Activated CD4-positive, alpha-beta T cell treated with anti-CD3 and anti-CD28 coated beads, Interleukin-2, amount 50 U/mL, for 16 hours (primary cell): ENCODE data around the gene SLC17A9.

Source experiments
- DNase-seq: peaks from one replicate; pipeline ENCODE4 v3.0.0-alpha.2; 2020

The SLC17A9 gene

DNA sequence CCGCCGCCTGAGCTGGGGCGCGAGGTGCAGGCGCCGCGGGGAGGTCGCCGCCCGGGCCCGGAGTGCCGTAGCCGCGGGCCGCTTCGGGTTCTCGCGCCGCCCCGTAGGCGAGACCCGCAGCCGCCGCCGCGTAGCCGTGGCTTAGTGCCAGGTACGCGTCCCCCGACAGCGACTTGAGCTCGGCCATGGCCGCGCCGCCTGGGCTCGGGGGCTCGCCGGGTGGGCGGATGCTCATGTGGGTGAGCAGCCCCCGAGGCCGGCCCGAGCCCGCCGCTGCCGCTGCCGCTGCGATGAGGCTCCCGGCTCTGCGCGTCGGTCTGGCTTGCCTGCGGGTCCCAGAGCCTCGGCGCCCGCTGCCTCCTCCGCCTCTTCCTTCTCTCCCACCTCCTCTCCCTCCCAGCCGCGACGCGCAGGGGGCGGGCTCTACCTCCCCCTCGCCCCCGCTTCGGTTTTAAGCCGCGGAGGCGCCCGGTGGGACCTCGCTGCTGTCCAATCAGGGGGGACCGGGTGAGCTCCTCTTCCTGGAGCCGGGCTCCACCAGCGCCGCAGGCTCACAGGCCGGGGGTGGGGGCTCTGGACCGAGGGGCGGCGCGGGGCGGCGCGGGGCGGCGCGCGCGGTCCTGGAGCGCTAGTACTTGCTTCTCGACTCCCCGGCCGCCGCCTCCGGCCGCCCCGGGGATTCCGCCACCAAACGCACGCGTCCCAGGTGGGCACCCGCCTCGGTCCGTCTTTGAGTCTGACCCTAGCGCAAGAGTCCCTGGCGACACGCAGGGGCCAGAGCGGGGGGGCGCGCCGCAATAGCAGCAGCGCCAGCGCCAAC lies 54.2 kb downstream of the SLC17A9 start, which contains the start of gene BHLHE23:
BHLHE23 (minus strand) TSS at position 425 of the 820 bp plus-strand sequence; CDS start at position 235, 190 bp downstream.
- no peak for DNase-seq

DNA sequence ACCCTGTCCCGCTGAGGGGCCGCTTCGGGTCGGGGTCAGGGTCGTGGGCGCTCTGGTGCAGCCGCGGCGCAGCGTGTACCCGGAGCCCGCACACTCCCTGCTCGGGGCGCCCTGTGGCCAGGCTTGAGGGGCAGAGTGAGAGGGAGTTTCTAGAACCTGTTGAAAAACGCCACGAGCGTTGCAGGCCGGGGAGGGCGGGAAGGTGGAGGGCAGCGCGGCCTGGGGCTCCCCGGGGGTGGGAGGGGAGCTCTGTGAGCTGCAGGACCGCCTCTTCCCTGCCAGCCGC lies 54.8 kb downstream of the SLC17A9 start:
- DNase-seq = no peak

DNA sequence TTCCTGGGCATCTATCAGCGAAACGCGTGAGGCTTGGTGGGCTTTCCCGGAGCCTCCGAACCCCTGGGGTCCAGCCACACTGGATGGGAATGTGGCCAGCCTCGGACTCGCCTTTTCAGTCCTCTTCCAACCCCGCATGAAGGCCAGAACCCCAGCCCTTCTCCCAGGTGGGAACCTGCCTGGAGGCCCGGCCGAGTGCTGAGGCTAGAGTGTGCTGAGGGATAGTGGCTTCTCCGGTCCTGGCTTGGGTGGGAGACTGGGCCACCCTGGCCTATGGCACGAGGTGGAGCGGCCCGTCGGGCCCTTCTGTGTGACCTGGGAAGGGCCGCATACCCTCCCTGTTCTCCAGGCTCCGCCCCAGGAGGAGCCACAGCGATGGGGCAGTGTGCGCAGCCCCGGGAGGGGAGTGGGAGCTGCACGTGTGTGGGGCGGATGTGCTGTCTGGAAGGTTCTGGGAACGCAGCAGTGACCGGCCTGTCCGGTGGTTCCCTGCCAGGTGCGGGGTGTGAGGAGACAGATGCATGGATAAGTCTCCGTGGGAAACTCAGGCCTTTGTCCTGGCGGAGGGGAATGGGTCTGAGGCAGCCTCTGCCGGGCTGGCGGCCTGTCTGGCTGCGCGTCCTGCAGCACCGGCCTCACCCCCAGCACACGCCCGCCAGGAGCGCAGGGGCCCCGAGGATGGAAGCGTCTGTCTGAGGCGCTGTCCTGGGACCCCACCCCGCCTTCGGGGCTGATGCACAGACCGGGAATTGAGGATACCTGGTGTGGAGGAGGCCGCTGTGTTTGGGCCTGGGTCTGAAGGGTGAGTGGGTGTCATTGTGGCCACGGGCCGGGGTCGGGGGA lies 55.4 kb downstream of the SLC17A9 start:
- DNase-seq = no peak

DNA sequence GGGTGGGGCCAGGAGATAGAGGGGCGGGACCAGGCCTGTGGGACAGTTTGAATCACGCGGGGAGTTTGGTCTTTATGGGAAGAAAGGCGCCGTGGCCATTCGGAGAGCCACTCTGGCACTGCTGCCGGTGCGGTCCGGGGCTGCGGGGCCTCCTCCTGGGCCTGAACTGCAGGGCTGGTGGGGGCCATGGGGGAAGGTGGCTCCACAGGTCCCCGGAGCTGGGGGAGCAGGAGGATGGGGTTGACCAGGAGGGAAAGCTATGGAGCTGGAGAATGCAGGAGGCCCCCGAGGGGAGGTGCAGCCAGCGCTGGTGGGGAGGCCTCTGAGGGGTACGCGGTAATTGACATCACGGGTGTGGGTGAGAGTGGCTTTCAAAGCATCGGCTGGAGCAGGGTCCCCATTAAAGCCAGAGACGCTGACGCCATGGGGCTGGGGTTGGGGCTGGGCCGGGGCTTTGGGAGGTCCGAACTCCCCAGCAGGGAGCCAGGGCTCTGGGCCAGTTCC lies 56.1 kb downstream of the SLC17A9 start:
- no peak for DNase-seq

DNA sequence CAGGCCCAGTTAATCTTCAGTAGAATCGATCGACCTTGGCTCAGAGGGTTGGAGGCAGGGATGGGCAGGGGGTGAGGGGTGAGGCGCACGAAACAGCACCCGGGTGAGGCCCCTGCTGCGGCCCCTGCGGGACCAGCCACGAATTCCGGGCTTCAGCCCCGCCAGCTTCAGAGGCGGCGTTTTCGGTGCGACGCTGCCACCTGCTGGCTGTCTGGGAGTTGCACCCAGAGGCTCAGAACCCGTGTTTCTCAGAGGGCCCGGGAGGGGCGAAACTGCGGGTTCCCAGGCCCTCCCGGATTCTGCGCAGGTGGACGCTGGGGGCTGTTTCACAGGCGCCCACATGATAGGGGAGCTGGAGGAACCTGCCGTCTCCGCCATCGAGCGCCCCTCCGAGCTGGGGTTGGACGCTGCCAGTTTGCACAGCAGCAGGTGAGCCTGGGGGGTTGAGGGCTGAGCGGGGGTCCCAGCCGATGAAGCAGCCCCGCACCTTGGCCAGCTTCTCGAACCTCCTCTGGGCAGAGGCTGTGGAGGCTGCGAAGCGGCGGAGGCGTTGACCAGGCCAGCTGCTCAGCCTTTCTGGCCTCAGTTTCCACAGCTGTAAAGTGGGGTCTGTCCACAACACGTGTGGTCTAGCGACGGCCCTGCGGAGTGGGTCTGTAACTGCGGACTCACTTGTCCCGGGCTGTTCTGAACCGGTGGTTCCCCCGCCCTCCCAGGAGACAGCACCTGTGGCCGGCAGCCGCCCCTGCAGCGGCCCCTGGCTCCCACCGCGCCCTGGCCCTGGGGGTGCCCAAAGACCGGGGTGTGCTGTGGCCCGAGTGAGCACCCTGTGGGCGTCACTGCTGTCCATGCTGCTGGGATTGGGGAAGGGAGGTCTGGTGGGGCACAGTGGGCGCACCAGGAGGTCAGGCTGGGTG lies 56.8 kb downstream of the SLC17A9 start:
- peak; percentile 82 for DNase-seq

DNA sequence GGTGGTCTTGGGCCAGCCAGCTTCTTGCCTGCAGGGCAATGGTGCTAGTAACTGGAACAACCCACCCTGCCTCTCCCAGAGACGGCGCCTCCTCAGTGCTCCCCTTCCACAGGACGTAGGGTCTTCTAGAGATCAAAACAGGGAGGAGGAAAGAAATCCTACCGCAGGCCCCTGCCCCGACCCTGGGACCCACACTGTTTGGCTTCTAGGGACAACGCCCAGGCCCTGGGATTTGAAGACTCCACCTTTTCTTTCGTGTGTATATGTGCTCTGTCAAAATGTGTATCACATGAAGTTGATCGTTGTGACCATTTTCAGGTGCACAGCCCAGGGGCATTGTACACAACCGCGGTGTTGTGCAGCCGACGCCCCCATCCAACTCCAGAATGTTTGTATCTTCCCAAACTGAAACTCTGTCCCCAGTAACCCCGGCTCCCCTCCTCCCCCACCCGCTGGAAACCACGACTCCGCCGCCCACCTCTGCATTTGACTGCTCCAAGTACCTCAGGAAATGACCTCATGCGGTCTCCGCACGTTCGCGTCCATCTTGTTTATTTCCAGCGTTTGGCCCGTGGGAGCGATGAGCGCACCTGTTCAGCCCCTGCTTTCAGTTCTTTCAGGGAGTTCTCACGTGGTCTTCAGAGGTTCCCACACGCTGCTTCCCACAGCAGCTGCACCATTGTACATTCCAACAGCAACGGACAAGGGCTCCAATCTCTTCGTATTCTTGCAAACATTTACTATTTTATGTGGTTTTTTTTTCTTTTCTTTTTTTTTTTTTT lies 57.7 kb downstream of the SLC17A9 start:
- peak; percentile 71 for DNase-seq

DNA sequence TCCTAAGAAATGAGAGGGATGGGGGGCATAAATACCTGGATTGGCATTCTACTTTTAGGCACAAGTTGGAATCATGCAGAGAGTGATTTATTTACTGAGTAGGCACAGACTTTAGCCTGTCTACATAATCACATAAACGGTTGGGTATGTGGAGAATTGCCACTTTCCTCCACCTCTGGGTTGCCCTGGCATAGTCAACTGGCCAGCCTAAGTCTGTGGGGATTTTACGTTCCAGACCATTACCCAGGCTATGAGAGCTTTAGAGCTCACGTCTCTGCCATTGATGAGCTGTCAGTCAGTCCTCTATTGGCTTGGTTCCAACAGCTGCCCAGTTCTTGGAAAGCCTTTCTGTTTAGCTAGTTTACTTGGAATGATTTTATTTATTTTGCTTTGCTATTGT lies 59.3 kb downstream of the SLC17A9 start:
- no peak for DNase-seq

DNA sequence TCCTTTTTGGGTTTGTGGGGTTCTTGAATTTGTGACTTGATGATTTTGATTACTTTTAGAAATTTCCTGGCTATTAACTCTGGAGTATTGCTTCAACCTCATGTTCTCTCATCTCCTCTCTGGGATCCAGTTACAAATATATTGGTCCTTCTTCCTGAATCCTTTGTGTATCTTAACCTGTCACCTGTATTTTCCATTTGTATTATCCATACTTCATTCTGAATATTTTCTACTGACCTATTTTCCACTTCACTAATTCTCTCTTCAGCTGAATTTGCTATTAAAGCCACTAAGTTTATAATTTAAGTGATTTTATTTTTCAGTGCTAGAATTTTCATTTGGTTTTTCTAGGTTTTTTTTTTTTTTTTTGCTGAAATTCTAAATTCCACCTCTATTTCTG lies 60.7 kb downstream of the SLC17A9 start:
- DNase-seq = no peak

DNA sequence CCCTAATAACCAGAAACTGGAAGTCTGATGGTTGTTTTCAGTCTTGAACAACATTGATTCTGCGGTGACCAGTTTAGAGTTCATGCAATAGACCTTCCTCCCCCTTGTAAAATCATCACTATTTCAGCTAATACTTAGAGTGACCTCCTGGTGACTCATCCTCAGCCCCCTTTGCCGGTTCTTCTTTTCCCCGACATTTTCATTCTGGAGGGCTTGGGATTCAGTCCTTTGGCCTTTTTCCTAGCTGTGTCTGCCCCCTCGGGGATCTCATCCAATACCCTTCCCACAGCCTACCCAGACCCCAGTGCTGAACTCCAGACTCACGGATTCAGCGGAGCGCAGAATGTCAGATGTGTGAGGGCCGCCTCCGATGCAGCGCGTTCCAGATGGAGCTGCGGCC lies 61.8 kb downstream of the SLC17A9 start:
- no peak for DNase-seq

DNA sequence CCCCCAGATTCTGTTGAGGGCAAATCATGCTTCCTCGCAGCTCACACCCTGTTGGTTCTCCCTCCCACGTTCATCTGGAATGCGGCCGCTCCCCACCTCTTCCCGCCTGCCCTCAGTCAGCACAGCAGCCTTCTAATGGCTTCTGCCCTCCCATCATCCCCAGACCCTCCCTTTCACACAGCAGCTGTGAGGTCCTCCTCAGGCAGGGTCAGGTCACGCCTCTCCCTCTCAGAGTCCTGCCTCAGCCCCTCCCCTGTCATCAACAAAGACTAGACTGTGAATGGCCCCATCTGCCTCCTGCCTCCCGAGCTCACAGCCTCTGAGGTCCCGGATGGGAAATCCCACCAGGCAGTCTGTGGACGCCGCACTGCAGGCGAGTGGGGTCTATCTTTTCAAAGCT lies 62.2 kb downstream of the SLC17A9 start:
- no peak for DNase-seq

DNA sequence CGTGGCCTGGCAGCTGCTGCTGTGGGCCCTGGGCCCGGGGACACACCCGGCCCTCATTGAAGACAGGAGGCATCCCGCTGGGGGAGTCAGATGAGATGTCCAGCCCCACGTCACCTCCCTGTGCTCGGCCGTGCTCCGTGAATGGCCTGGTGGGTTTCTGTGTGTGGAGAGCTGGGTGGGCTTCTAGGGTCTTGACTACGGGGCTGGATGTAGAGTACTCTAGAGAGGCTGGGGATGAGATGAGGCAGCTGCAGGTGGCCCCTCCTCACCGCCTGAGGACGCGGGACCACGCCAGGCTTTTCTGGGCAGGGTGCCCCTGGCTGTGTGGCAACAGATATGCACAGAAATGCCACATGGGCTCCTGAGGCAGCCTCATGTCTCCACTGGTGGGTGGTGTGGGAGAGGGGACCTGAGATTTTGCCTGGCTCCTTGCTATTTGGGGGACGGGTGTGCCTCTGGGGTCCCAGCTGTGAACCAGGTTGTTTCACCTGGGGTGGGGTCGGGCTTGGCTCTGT lies 62.7 kb downstream of the SLC17A9 start:
- no peak for DNase-seq

DNA sequence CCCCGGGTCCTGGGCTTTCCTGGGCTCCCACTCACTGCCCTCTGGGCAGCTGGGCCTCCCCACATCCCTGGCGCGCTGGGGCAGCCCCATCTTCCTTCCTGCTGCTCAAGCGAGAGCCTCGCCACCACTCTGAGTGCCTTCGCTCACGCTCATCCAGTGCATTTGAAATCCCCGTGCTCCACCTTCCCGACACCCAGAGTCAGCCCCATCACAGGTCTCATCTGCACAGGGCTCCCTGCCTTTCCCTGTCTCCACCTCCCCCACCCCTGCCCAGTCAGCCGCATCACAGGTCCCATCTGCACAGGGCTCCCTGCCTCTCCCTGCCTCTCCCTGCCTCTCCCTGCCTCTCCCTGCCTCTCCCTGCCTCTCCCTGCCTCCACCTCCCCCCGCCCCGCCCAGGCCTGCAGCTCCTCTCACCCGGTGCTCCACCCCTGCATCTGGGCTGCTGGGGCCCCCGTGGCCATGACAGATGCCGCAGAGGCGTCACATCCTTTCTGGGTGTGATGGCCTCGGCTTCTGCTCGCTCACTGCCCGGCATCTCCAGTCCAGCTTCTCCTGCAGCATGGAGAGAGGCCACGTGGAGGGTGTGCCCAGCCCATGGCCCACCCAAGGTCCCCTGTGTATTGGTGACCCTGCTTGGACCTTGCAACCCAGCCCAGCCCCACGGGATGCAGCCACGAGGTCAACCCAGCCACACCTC lies 63.3 kb downstream of the SLC17A9 start:
- no peak for DNase-seq

DNA sequence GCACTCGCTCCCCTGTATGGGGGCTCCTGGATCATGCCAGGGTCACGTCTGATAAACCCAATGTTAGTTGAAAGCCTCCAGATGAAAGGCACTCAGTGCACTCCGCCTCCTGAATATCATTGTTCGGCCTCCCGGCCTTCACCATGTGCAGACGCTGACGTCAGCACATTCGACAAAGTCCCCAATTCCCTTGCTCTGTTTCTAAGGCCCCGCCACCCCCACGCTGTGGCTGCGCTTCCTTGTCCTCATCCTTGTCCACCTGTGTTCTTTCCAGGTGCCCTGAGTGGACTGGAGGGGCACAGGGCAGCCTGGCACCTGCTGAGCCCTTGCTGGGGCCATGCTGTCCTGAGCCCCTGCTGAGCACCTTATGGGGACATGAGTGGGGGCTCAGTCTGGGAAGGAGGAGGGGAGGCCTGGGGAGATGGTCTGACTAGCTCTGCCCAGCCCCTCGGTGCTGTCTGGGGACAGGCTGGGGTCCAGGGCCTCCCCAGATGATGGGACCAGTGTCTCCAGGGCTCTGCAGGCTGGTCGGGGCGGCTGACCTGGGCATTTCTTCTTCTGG lies 64.1 kb downstream of the SLC17A9 start:
- DNase-seq = no peak

DNA sequence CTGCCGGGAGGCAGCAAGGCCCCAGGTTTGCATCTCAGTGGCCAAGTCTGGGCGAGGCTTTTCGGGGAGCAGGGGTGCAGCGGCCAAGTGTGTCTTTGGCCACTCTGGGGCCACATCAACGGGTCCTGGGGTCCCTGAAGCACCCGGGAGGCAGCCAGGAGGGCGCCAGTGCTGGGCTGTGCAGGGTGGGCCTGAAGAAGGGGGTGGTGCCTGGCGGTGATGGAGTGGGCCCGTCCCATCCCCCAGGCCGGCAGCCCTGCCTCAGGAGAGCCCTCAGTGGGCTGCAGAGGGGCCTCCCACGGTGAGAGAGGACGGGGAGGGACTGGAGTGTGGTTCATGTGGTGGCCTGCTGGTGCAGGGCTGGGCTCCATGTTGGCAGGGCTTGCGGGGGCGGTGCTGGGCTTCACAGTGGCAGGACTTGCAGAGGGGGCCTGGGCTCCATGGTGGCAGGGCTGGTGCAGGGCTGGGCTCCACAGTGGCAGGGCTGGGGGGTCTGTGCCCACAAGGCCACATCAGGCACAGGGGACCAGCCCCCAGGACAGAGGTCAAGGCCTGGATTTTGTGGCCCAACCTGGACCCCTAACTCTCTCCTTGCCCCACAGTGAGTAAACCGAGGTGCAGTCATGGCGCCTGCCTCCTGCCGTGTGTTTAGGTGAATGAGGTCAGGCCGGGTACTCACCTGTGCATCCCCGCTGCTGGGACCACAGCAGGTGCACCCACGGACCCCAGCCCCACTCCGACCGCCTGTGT lies 64.7 kb downstream of the SLC17A9 start:
- no peak for DNase-seq

DNA sequence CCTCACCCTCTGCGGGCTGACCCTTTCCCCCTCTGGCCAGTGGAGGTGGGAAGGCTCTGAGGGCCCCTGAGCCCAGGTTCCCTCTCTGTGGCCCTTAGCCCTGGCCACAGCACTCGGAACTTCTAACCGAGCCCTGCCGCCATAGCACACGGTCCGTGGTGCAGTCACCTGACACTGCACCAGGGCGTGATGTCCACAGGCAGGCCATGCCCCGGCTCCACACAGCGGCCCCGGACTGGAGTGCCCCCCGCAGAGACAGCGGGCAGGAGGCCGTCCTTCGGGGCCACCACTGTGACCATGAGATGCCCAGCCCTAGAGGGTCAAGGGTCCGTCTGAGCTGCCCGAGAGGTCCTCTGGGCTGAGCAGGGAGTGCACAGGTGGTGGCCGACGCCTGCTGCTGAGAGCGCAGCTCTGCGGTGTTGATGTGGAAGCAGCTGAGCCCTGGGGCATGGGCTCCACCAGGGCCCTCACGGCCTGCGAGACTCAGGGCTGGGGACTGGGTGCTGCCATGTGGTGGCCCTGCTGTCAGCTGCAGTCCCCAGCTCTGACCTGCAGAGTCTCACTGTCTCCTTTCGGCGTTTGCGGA lies 65.4 kb downstream of the SLC17A9 start:
- no peak for DNase-seq
